B cell (primary cell): ENCODE results near the gene PER1. TPM values are rescaled to one million over a fixed set of nuclear protein-coding genes. Genes with fewer than 3 reads are reported as not detected.

Experiments
- ATAC-seq: fragments of 200-7000 bp; cut with Tn5 transposase; one replicate; pipeline ENCODE4 v1.10.0; 2021; ENCODE audit warnings: low read depth, mild to moderate bottlenecking, moderate number of reproducible peaks, moderate library complexity
- CTCF ChIA-PET: fragments of 350-600 bp; sonication (Branson Sonifier 250); formaldehyde crosslinking; loops from one replicate; lab custom pipeline; 2021; ENCODE audit warnings: antibody characterized with exemption, inconsistent platforms; lab: Charles Lee
- POLR2A ChIA-PET: fragments of 350-600 bp; sonication (Branson Sonifier 250); formaldehyde crosslinking; loops from one replicate; lab custom pipeline; 2021; ENCODE audit warnings: antibody characterized with exemption; lab: Charles Lee
- DNase-seq: peaks from one replicate; pipeline ENCODE4 v3.0.0; 2013
- H2AFZ ChIP-seq: 2 replicates; pipeline ENCODE4 v1.6.1; 2012; ENCODE audit warnings: mild to moderate bottlenecking, low read depth, low read length; ENCODE audit not compliant: insufficient read depth, poor library complexity, severe bottlenecking
- H3K27ac ChIP-seq, 2 donors: 1 replicate in 1 of 2; 2 replicates in 1 of 2; pipeline ENCODE4 v1.5.1; 2012 to 2013; ENCODE audit warnings: low read length in 2 of 2, mild to moderate bottlenecking in 2 of 2, moderate library complexity in 1 of 2
- H3K27me3 ChIP-seq, 4 experiments: fragments of 200-600 bp in 1 of 4; sonication (generic) in 1 of 4; replicated peaks in 1 of 4; 1 replicate in 2 of 4; 2 replicates in 2 of 4; pipeline versions ENCODE4 v1.6.1 to v1.7.0; 2013 to 2016; ENCODE audit warnings: low read length in 3 of 4, mild to moderate bottlenecking in 2 of 4, mixed read lengths in 1 of 4, moderate library complexity in 1 of 4; ENCODE audit not compliant: insufficient read depth in 4 of 4, control insufficient read depth in 3 of 4; ENCODE audit errors: control extremely low read depth in 1 of 4
- H3K36me3 ChIP-seq, 2 experiments: replicated peaks in 1 of 2; 1 replicate in 1 of 2; 2 replicates in 1 of 2; pipeline versions ENCODE4 v1.6.1 to v1.7.1; 2013; ENCODE audit warnings: low read length in 1 of 2; ENCODE audit not compliant: insufficient read depth in 2 of 2, control insufficient read depth in 1 of 2; ENCODE audit errors: control extremely low read depth in 1 of 2, extremely low read depth in 1 of 2
- H3K4me1 ChIP-seq, 2 donors: fragments of 200-600 bp in 1 of 2; sonication (generic) in 1 of 2; 1 replicate in 1 of 2; 2 replicates in 1 of 2; pipeline versions ENCODE4 v1.5.1 to v1.6.1; 2013 to 2017; ENCODE audit warnings: low read length in 2 of 2; ENCODE audit not compliant: control insufficient read depth in 2 of 2, insufficient read depth in 2 of 2
- H3K4me2 ChIP-seq: replicated peaks from 2 replicates; pipeline ENCODE3; 2012; ENCODE audit warnings: mild to moderate bottlenecking, low read depth, low read length; ENCODE audit not compliant: poor library complexity, severe bottlenecking
- H3K4me3 ChIP-seq, 5 experiments: fragments of 200-600 bp in 1 of 5; sonication (generic) in 1 of 5; 1 replicate in 3 of 5; 2 replicates in 2 of 5; pipeline versions ENCODE4 v1.5.1 to v1.7.0; 2011 to 2016; ENCODE audit warnings: low read length in 4 of 5, mild to moderate bottlenecking in 4 of 5, low read depth in 2 of 5, control low read depth in 1 of 5, moderate library complexity in 1 of 5; ENCODE audit not compliant: insufficient read depth in 1 of 5; ENCODE audit errors: control extremely low read depth in 1 of 5, extremely low read depth in 1 of 5
- H3K79me2 ChIP-seq: fragments of 200-600 bp; sonication (generic); one replicate; pipeline ENCODE4 v1.6.0; 2016; ENCODE audit warnings: low read length; ENCODE audit not compliant: control insufficient read depth, insufficient read depth
- H3K9ac ChIP-seq: fragments of 200-600 bp; sonication (generic); 2 replicates; pipeline ENCODE4 v1.6.1; 2017; ENCODE audit warnings: mild to moderate bottlenecking, low read length, moderate library complexity
- H3K9me3 ChIP-seq, 3 donors: one replicate each; pipeline versions ENCODE4 v1.6.1 to v1.7.1; 2013; ENCODE audit warnings: low read length in 2 of 3; ENCODE audit not compliant: control insufficient read depth in 2 of 3, insufficient read depth in 1 of 3; ENCODE audit errors: control extremely low read depth in 1 of 3
- H4K20me1 ChIP-seq: 2 replicates; pipeline ENCODE4 v1.6.0; 2012; ENCODE audit warnings: mild to moderate bottlenecking, low read length; ENCODE audit not compliant: insufficient read depth, control insufficient read depth, poor library complexity, severe bottlenecking
- H3K27ac Mint-ChIP-seq: one replicate; pipeline ENCODE4 v1.8.0; 2021; ENCODE audit warnings: mixed read lengths
- H3K27me3 Mint-ChIP-seq: one replicate; pipeline ENCODE4 v1.8.0; 2021; ENCODE audit warnings: mixed read lengths
- H3K4me1 Mint-ChIP-seq: one replicate; pipeline ENCODE4 v1.8.0; 2021; ENCODE audit warnings: mixed read lengths
- H3K4me3 Mint-ChIP-seq: one replicate; pipeline ENCODE4 v1.8.0; 2021; ENCODE audit warnings: mixed read lengths
- H3K9me3 Mint-ChIP-seq: one replicate; pipeline ENCODE4 v1.8.0; 2022; ENCODE audit warnings: mixed read lengths; ENCODE audit not compliant: insufficient read depth
- CTCF ChIP-seq: fragments of 200-600 bp; IDR thresholded peaks from one replicate; pipeline ENCODE4 v1.8.0; 2022; ENCODE audit warnings: antibody characterized with exemption, mild to moderate bottlenecking
- EZH2 ChIP-seq: IDR thresholded peaks from 2 replicates; pipeline ENCODE4 v1.6.1; 2012; ENCODE audit warnings: borderline replicate concordance, low read depth, mild to moderate bottlenecking, moderate library complexity, low read length; ENCODE audit not compliant: insufficient read depth, poor library complexity, severe bottlenecking
- WGBS: methylation state at CpG from one replicate; pipeline ENCODE4 v1.1.5; 2013; ENCODE audit warnings: missing lambda C conversion rate; ENCODE audit not compliant: insufficient coverage; 5-methylcytosine and 5-hydroxymethylcytosine counted together
- intact Hi-C: fragments of 100-400 bp; cut with micrococcal nuclease; formaldehyde crosslinking; loops from one replicate; pipeline ENCODE4 v1.10.0; 2022
- polyA plus RNA-seq: library from polyadenylated mRNA; depleted of rRNA; stranded (reverse); fragments of >200 nt; gene quantifications from 2 replicates; pipeline ENCODE4 v1.2.3, GENCODE V29; 2012
- total RNA-seq, 2 donors: library from RNA; stranded (reverse); fragments of 120-200 nt in 1 of 2; gene quantifications; 1 replicate in 1 of 2; 2 replicates in 1 of 2; pipeline versions ENCODE4 v1.2.3 to v1.2.4, GENCODE V29; 2013 to 2022

PER1 gene
- total and polyA plus RNA-seq, 2 donors (not counting 1 experiment from before 2014, with no cell fraction given), result 120 to 176 TPM

GRCh38 chr17:8121681-8122421, 30.4 kb downstream of the PER1 start:
- Histone ChIP-seq H3K9me3 (peaks cover 0 to 28% (median 0%) of the 10 kb centered on the region in 3 donors), H2AFZ (peak overlapping the region; percentile 58), H3K27me3 (peaks cover 0 to 59% (median 27%) of the 10 kb centered on the region in 4 experiments), H3K79me2 (no peaks in the 10 kb centered on the region), H3K4me1 (peaks cover 69 to 78% of the 10 kb centered on the region in 2 donors), H3K27ac (no peak overlapping the region), H3K9ac (peak overlapping the region; percentile 83), H3K36me3 (no peaks in the 10 kb centered on the region), H4K20me1 (peaks cover 34% of the 10 kb centered on the region), H3K4me2 (peak overlapping the region; percentile 91), H3K4me3 (peak overlapping the region in 4 of 5 experiments; percentile 29 to 85 (median 70))
- intact Hi-C loops, result no loop called here
- CTCF ChIA-PET, result interaction anchor here (0.6 to 3.6 kb wide), 8 partner anchors 11 to 173 kb away, joined by 3 to 12 read pairs (median 4); partner anchors contain the start of gene SLC25A35
- Mint-ChIP-seq H3K27ac (peak overlapping the region; percentile 26), H3K4me1 (peaks cover 82% of the 10 kb centered on the region), H3K4me3 (peak overlapping the region; percentile 94), H3K27me3 (peaks cover 41% of the 10 kb centered on the region), H3K9me3 (no peaks in the 10 kb centered on the region)
- WGBS, result under 1% methylated on average over 71 of the region's 76 CpGs
- ATAC-seq (peak; percentile 14), DNase-seq (peak; percentile 76)
- TF ChIP-seq EZH2 (no peak), CTCF (peak; percentile 27)
- POLR2A ChIA-PET, result interaction anchor here (0.6 to 1.8 kb wide), 4 partner anchors 32 to 167 kb away, joined by 3 to 6 read pairs (median 4); partner anchors contain the start of gene RANGRF

GRCh38 chr17:8121407-8121680, 30.9 kb downstream of the PER1 start:
- no peak overlapping the region for H3K27ac Mint-ChIP-seq

More at GRCh38 chr17:8121407-8121680, 30.9 kb downstream of the PER1 start:
- intact Hi-C loops, result no loop called here
- no peak for ATAC-seq
- Histone ChIP-seq H3K9ac (peak overlapping the region; percentile 83), H3K27me3 (peaks cover 0 to 64% (median 32%) of the 10 kb centered on the region in 4 experiments), H3K27ac (no peak overlapping the region), H3K9me3 (peaks cover 0 to 28% (median 0%) of the 10 kb centered on the region in 3 donors), H3K4me2 (peak overlapping the region; percentile 91), H3K4me1 (peaks cover 73 to 75% of the 10 kb centered on the region in 2 donors), H4K20me1 (peaks cover 34% of the 10 kb centered on the region), H2AFZ (peak overlapping the region; percentile 58), H3K4me3 (peak overlapping the region; percentile 32 to 85 (median 70)), H3K79me2 (no peaks in the 10 kb centered on the region), H3K36me3 (no peaks in the 10 kb centered on the region)
- peaks cover 78% of the 10 kb centered on the region for H3K4me1 Mint-ChIP-seq
- no peak for TF ChIP-seq CTCF
- TF ChIP-seq EZH2, result no peak
- no peaks in the 10 kb centered on the region for H3K9me3 Mint-ChIP-seq
- peak overlapping the region; percentile 94 for H3K4me3 Mint-ChIP-seq
- WGBS, result 0% methylated on average over 10 of the region's 25 CpGs
- POLR2A ChIA-PET, result interaction anchor here (0.9 to 1.8 kb wide), 2 partner anchors 35 to 167 kb away, joined by 3 to 4 read pairs; partner anchors contain the start of gene RANGRF
- peaks cover 46% of the 10 kb centered on the region for H3K27me3 Mint-ChIP-seq
- CTCF ChIA-PET, result interaction anchor here (1.1 to 1.7 kb wide), 4 partner anchors 61 to 174 kb away, joined by 3 to 5 read pairs (median 4); partner anchors contain the start of gene SLC25A35
- DNase-seq, result no peak
